HG03060 (cell line): ENCODE results near the gene ARID1B.

Source experiments
- ATAC-seq: cut with Tn5 transposase; IDR thresholded peaks from one replicate; pipeline ENCODE4 v1.9.1; 2021; ENCODE audit warnings: low read depth, moderate number of reproducible peaks; ENCODE audit not compliant: unreplicated experiment

Gene ARID1B

DNA sequence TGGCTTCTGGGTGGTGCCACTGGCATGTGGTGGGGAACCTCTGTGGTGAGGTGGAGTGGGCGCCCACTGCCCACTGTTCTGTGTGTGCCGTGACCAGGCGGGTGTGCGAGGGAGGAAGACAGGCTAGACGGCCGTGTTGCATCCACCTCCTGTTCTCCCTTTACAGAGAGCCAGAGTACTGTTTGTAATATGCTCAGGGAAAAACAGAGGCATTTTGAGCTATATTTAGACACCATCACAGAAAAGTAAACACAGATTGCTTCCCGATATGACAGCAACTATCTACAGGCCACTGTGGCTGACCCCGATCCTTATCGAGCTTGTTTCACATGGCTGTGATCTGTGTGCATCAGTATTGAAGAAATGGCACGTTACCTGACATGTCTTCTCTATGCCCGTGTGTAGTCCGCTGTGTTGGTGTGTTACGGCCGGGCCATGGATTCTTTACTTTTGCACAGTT, 45.6 kb downstream of the ARID1B start:
- no peak for ATAC-seq

DNA sequence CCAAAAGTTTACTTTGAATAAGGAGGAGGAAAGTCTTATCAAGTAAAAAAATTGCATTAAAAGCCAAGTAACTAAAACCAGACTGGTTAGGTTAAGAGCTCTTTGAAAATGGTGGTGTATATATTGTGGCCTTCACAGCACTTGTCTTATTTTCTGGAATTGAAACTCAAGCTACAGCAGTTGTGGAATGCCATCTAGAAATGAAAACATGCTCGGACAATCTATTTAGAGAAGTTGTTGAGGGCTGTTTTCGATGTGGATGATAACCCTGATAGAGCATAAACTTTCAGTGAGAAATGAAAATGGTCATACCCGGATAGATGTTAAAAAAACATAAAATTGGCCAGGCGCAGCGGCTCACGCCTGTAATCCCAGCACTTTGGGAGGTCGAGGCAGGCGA, 47.0 kb downstream of the ARID1B start:
- no peak for ATAC-seq

DNA sequence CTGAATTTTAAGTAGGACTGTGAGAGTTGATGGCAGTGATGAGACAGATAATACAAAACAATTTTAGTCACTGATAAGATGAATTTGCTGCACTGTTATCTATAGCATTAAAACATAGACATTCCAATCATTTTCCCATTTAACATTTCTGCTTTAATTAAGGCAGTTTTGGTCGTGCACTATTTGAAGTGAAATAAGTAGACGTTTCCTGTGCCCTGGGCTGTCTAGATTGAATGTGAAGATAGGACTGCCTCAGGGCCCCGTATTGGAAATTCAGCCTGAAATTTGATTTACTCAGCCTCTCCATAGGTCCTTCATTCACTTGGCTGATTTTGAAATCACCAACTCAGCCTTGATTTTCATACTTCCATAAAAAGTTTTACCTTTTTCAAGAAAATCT, 48.3 kb downstream of the ARID1B start:
- no peak for ATAC-seq

DNA sequence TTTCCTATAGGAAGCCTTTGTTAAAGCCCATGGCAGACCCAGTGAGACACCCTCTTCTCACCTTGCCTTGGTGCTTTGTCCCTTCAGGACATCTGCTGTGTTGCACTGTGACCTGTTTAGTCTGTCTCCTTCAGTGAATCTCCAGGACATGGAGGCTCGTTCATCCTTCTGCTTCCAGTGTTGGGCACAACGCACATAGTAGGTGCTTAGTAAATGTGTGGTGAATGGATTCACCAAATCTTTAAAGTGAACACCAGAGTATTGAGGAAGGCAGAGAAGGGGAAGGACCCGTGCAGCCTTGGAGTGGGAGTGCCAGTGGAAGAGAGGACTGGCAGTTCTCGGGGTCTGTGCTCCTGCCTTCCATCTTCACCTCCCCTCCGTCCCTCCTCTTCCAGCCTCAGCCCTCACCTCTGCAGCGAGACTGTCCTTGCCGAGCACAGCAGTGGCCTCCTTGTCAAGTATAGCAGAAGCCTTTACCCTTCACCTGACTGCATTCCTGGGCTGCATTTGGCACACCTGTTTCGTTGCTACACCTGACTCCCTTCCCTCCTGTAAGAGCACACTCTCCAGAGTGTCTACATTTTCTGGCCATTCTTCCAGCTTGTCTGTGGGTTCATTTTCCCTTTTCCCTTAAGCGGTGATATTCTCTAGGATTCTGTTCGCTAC, 49.2 kb downstream of the ARID1B start:
- ATAC-seq = no peak

DNA sequence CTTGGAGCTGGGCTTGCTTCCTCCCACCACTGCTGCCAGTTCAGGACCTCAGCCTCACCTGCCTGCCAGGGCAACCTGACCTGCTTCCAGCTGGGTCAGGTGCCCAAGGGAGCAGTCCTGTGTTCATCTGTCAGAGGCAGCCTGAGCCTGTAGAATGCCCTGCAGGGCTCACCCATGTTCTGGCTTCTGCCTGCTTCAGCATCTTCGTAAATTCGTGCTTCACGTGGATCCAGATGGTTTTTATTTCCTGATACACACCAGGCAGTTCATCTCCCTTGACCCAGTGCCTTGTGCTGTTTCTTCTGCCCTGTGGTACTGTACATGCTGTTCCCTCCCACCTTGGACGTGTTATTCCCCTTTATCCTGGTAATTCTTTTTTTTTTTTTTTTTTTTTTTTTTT, 50.2 kb downstream of the ARID1B start:
- no peak for ATAC-seq

DNA sequence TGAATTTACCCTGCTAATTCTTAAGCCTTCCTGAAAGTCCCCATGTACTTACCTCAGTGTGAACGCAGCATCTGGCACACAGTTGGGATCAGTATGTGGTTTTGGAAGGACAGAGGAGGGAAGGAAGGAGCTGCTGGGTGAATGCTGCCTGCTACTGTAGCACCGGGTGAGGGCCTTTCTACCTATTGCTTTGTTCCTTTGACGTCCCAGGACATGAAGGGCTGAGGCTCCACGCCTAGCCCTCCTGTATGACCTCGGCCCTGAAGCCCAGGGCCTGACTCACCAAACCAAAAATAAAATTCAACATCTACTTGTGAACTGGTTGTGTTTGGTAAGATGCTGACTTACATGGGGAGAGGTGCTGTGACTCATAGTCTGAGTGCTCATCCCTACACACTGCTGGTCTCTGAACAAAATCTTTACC, 51.1 kb downstream of the ARID1B start:
- ATAC-seq = no peak

DNA sequence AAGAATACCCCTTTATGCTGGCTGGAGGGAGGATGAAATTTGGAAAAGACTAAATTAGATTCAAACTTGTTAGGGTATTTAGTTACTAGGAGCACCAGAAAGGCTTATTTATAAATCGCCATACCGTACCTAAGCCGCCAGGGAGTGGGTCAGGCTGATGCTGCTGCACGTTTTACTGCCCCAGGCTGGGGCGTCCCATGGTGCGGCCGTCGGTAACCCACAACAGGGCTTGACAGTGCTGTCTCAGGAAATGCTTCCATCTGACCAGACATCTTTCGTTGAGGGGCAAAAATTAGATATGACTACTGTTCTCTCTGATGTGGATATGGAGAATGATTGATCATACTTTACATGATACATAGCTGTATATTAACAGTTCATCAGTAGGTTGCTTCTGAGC, 52.9 kb downstream of the ARID1B start:
- ATAC-seq = no peak

- no peak for ATAC-seq
Measured at GRCh38 chr6:156832231-156832647, 55.1 kb downstream of the ARID1B start.

GRCh38 chr6:156832669-156833068, 55.5 kb downstream of the ARID1B start:
- no peak for ATAC-seq

GRCh38 chr6:156833755-156834154, 56.6 kb downstream of the ARID1B start:
- ATAC-seq = no peak

DNA sequence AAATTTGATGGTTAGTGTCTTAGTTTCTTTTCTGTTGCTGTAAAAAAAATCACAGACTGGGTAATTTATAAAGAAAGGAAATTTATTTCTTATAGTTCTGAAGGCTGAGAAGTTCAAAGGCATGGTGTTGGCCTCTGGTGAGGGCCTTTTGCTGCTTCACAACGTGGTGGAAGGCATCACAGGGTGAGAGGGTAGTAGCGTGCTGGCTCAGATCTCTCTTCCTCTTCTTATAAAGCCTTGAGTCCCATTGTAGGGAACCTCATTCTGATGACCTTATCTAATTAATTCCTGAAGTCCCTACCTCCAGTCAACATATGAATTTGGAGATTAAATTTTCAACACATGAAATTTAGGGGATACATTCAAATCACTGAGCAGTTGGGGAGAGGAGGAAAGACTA, 62.0 kb downstream of the ARID1B start:
- ATAC-seq = no peak

- no peak for ATAC-seq
Measured at GRCh38 chr6:156839591-156840001, 62.4 kb downstream of the ARID1B start.

DNA sequence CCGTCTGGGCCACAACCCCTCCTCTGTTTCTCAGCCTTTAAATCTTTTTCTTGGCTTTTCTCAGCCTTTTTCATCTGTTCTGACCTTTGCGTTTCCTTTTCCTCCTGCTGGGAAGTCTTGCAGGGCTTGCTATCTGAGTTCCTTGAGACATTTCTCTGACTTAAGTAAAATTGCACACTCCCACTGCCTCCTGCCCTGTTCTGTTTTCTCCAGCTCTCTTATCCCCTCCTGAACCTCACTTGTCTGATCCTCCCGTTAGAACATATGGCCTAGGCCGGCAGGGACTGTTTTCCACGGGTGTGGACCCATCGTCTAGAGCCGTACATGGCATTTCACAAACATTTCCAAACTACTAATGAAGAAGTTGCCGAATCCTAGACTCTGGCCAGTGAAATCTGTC, 63.0 kb downstream of the ARID1B start:
- no peak for ATAC-seq

DNA sequence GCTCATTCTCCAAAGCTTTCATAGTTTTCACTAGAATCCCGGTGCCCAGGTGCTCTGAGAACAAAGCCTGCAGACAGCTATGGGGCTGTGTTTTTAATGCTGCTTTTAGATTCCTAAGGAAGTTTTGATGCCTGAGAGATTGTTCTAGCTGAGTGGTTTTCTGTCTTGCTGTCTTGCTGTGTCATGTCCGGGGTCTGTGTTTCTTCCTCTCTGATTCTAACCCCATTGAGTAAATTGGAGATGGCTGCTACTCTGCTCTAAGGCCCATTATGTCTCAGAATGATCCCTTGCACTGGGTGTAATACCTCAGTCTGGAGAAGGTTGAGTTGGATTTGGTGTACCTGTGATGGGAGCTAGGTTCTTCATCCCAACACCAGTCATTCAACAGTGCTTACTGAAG, 63.4 kb downstream of the ARID1B start:
- ATAC-seq = no peak

- ATAC-seq = no peak
Measured at GRCh38 chr6:156841508-156841907, 64.3 kb downstream of the ARID1B start.

- ATAC-seq = no peak
Measured at GRCh38 chr6:156842598-156843250, 65.5 kb downstream of the ARID1B start.

- ATAC-seq = no peak
Measured at GRCh38 chr6:156844089-156844488, 66.9 kb downstream of the ARID1B start.

DNA sequence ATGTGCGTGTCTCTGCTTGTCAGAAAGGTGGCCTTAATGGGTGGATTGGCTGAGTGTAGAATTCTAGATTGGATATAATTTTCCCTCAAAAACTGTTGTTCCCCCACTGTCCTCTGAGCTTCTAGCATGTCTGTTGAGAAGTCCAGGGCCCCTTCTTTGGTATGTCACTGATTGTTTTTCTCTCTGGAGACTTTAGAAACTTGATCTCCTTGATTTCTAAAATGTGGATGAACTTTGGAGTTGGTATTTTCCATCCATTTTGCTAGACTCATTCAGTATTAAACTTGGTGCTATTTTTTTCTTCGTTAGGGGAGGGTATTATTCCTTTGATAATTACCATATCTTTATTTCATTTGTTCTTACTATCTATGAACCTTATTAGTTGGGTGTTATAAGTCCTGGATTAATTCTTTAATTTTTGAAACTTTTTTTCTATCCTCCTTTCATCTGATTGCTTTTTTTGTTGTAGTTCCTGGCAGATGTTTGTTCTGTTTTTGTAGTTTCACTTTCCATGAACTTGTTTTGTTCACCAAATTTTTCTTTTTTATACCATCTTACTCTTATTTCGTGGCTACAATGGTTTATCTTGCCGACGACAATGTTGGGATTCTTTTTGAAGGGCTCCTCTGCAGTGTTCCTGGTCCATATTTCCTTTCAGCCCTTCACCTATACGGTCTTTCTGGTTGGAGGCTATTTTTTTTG, 68.4 kb downstream of the ARID1B start:
- ATAC-seq = no peak

DNA sequence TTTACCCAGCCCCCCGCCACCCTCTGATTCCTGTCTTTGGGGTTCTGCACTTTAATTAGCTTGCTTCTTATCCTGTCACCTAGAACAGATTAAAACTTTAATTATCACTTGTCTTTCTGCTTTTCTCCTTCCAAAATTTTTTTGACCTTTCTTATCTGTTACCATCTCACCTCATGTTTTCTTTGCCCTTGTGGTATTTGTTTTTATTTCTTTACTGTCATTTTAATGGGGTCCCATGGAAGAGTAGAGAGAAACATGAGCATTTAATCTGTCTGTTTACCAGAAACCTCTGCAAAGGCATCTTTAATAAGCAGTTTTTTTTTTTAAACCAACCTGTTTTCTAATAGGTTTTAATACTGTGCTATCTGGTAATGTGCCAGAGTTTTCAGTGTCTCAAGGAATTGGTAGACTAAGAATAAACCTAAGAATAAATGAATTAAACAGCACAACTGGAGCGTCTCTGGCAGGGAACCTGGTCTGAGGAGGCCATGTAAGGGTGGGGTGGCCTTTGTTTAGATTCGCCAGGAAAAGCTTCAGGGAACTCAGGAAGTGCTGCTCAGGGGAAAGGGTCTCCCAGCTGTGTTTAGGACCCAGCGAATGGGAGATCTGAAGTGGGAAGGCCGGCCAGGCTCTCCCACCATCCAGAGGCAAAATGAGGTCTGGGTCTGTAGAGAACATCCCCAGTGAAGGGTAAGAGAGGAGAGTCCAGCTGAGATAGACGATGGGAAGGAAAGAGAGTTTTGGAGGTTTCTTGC, 69.8 kb downstream of the ARID1B start:
- ATAC-seq = no peak

- no peak for ATAC-seq
Measured at GRCh38 chr6:156848123-156848522, 70.9 kb downstream of the ARID1B start.

DNA sequence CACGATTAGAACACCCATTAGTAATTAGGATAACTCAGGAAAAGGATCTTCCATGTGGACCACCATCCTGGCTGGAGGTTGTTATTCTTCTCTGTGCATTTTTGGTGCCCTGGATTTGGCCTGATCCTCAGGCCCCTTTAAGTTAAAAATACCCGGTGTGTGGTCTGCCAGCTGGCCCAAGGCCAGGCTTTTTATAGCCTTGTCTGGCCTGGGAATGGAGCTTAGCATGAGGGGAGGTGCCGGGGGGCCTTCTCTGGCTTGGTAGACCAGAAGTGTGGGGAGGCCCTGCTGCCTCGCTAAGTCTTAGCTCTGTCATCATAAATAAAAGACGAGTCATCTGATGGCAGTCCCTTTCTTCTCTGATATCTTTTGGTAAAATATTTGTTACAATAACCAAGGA, 71.4 kb downstream of the ARID1B start:
- no peak for ATAC-seq
